Measurements from ENCODE around the gene ZCWPW1.

GRCh38 chr7:100411101-100411500 is 17.4 kb downstream of the ZCWPW1 start:
- TF ChIP-seq CTCF (conservative IDR thresholded peaks at IDR 0.05; ENCODE audit: low read depth in 2 of 2) = no peak
- no peak for TF ChIP-seq EZH2phosphoT487 (IDR thresholded peaks at IDR 0.05; ENCODE audit: unreplicated experiment)
- no peak for TF ChIP-seq POLR2AphosphoS5 (IDR thresholded peaks at IDR 0.05; ENCODE audit: low read depth)
- no peak for TF ChIP-seq REST (IDR thresholded peaks at IDR 0.05; ENCODE audit: unreplicated experiment)

Data from GM23338 (cell line).